ENCODE data around the gene PTPN12.

- TF ChIP-seq CTCF (IDR thresholded peaks at IDR 0.05; ENCODE audit: low read depth, low read length) (no peak), POLR2A (IDR thresholded peaks at IDR 0.05; ENCODE audit: extremely low read depth, insufficient read length) (no peak), MYC (IDR thresholded peaks at IDR 0.05; ENCODE audit: low read depth, low read length) (no peak), MAX (IDR thresholded peaks at IDR 0.05; ENCODE audit: low read depth, low read length) (no peak)
Observed at GRCh38 chr7:77566421-77566820, 29.3 kb downstream of the PTPN12 start.

Data from NB4 (cell line).